Keratinocyte (primary cell): ENCODE data around the gene C4B.
"Not testable (repeated sequence)": the region's sequence is repeated elsewhere in the genome, so short reads cannot be mapped to it uniquely, and the experiment has no call there.

Source experiments
- CTCF ChIP-seq, 3 experiments: IDR thresholded peaks in 1 of 3; conservative IDR thresholded peaks in 1 of 3; optimal IDR thresholded peaks in 1 of 3; 2 replicates in 2 of 3; 3 replicates in 1 of 3; pipeline versions ENCODE3 to v1.5.1; 2011; ENCODE audit warnings: low read length in 3 of 3, mild to moderate bottlenecking in 3 of 3, moderate library complexity in 2 of 3, control low read depth in 1 of 3, inconsistent platforms in 1 of 3; ENCODE audit not compliant: insufficient read depth in 2 of 3; ENCODE audit errors: extremely low read depth in 1 of 3
- EZH2 ChIP-seq: IDR thresholded peaks from one replicate; pipeline ENCODE4 v1.6.1; 2012; ENCODE audit warnings: inconsistent platforms, mild to moderate bottlenecking, low read length, moderate library complexity

GRCh38 chr6:32022100-32022499 is 7.5 kb downstream of the C4B start:
- TF ChIP-seq CTCF (optimal IDR thresholded peaks at IDR 0.05 in 1 of 3, IDR thresholded peaks at IDR 0.05 in 1 of 3, conservative IDR thresholded peaks at IDR 0.05 in 1 of 3; ENCODE audit: extremely low read depth in 1 of 3, insufficient read depth in 2 of 3, low read length in 3 of 3); EZH2: not testable (repeated sequence)
